DOHH2 (cell line): Measurements from ENCODE around the gene FNDC3B.

Experiments used
- H3F3A ChIP-seq: fragments of 200-600 bp; sonication (generic), shearing (Covaris generic); 2 replicates; pipeline ENCODE4 v1.6.0; 2016; ENCODE audit warnings: antibody characterized with exemption, mild to moderate bottlenecking; ENCODE audit not compliant: control insufficient read depth, insufficient read depth
- H3K27ac ChIP-seq: fragments of 200-600 bp; sonication (generic); 2 replicates; pipeline ENCODE4 v1.5.1; 2014; ENCODE audit warnings: low read depth, mild to moderate bottlenecking, low read length, moderate library complexity
- H3K27me3 ChIP-seq: fragments of 200-600 bp; sonication (generic); 2 replicates; pipeline ENCODE4 v1.6.1; 2014; ENCODE audit warnings: mild to moderate bottlenecking, low read length, mixed read lengths; ENCODE audit not compliant: control insufficient read depth
- H3K36me3 ChIP-seq: fragments of 200-600 bp; sonication (generic); 2 replicates; pipeline ENCODE4 v1.6.1; 2014; ENCODE audit warnings: mild to moderate bottlenecking, low read length, moderate library complexity, mixed read lengths; ENCODE audit not compliant: control insufficient read depth
- H3K4me1 ChIP-seq: fragments of 200-600 bp; sonication (generic); 2 replicates; pipeline ENCODE4 v1.6.1; 2014; ENCODE audit warnings: mild to moderate bottlenecking, low read length, mixed read lengths; ENCODE audit not compliant: control insufficient read depth
- H3K4me2 ChIP-seq: fragments of 200-600 bp; sonication (generic); 2 replicates; pipeline ENCODE4 v1.6.0; 2014; ENCODE audit warnings: mild to moderate bottlenecking, low read length, moderate library complexity
- H3K4me3 ChIP-seq: fragments of 200-600 bp; sonication (generic); 2 replicates; pipeline ENCODE4 v1.5.1; 2014; ENCODE audit warnings: mild to moderate bottlenecking, low read length, mixed read lengths
- H3K79me2 ChIP-seq: fragments of 200-600 bp; sonication (generic); 2 replicates; pipeline ENCODE4 v1.6.1; 2014; ENCODE audit warnings: mild to moderate bottlenecking, low read length, mixed read lengths; ENCODE audit not compliant: control insufficient read depth
- H3K9me2 ChIP-seq: fragments of 200-600 bp; sonication (generic); replicated peaks from 2 replicates; pipeline ENCODE4 v1.6.1; 2014; ENCODE audit warnings: mild to moderate bottlenecking, low read length, mixed read lengths; ENCODE audit not compliant: control insufficient read depth
- H3K9me3 ChIP-seq: fragments of 200-600 bp; sonication (generic); 2 replicates; pipeline ENCODE4 v1.6.1; 2014; ENCODE audit warnings: antibody characterized with exemption, low read length, mixed read lengths; ENCODE audit not compliant: control insufficient read depth, insufficient read depth
- H4K20me1 ChIP-seq: fragments of 200-600 bp; sonication (generic); 2 replicates; pipeline ENCODE4 v1.6.0; 2014; ENCODE audit warnings: low read depth, mild to moderate bottlenecking, antibody characterized with exemption, low read length, moderate library complexity; ENCODE audit not compliant: control insufficient read depth, insufficient read depth
- CTCF ChIP-seq: fragments of 200-600 bp; sonication (generic); IDR thresholded peaks from one replicate; pipeline ENCODE4 v1.5.1; 2014; ENCODE audit warnings: antibody characterized with exemption, mild to moderate bottlenecking, low read depth, low read length; ENCODE audit not compliant: poor library complexity, severe bottlenecking
- EZH2phosphoT487 ChIP-seq: fragments of 200-600 bp; sonication (generic); IDR thresholded peaks from 2 replicates; pipeline ENCODE4 v1.6.1; 2017; ENCODE audit warnings: borderline replicate concordance, mild to moderate bottlenecking, antibody characterized with exemption, low read length, moderate library complexity, mixed read lengths

FNDC3B gene

GRCh38 chr3:172101107-172101506, 61.7 kb downstream of the FNDC3B start:
- Histone ChIP-seq H3K27me3 (no peaks in the 10 kb centered on the region), H3K9me2 (no peaks in the 10 kb centered on the region), H3K36me3 (no peaks in the 10 kb centered on the region), H3K9me3 (no peaks in the 10 kb centered on the region), H3F3A (peaks cover 11% of the 10 kb centered on the region; the same call in 1 of the 2 replicates), H3K27ac (peak overlapping the region; percentile 79), H4K20me1 (no peaks in the 10 kb centered on the region), H3K4me2 (peak overlapping the region; percentile 83), H3K4me3 (peak overlapping the region; percentile 63), H3K79me2 (peaks cover 42% of the 10 kb centered on the region), H3K4me1 (peaks cover 88% of the 10 kb centered on the region)
- no peak for TF ChIP-seq CTCF
- TF ChIP-seq EZH2phosphoT487, result no peak

DNA sequence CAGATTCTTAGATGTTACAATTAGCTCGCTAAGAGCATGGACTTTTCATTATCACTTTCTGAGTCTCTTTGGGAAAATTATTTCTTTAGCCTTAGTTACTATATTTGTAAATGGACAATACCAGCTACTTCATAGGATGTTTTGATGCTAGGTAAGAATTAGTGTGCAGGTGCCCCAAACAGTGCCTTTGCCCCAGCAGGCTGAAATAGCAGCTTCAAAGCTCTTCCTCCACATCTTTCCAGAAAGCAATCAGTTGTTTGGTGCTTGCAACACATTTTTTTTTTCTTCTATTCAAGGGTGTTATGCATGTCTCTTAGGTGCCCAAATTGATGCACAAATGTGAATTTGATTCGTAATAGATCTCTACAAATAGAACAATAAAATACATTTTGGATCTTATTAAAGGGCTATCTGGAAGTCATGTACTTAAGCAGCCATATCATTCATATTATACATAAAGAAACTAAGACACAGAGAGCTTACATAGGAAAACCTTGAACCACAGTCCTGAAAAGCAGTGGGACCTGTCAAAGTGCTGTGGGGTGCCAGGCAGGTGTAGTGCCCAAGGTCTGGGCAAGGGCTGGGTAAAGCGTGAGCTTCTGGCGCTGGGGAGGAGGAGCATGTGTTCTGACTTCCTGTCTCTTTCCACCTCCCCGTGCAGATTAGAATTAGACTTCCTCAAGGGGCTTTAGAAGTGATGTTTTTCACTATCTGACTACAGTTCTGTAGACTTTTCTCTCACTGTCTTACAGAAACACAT, 62.9 kb downstream of the FNDC3B start:
- no peak for TF ChIP-seq CTCF
- no peak for TF ChIP-seq EZH2phosphoT487
- Histone ChIP-seq H3K4me3 (peak overlapping the region; percentile 63), H3K4me1 (peaks cover 97% of the 10 kb centered on the region), H4K20me1 (no peaks in the 10 kb centered on the region), H3F3A (peaks cover 17% of the 10 kb centered on the region), H3K27me3 (no peaks in the 10 kb centered on the region), H3K9me2 (no peaks in the 10 kb centered on the region), H3K4me2 (peak overlapping the region; percentile 83), H3K27ac (peak overlapping the region; percentile 79), H3K9me3 (no peaks in the 10 kb centered on the region), H3K79me2 (peaks cover 43% of the 10 kb centered on the region), H3K36me3 (no peaks in the 10 kb centered on the region)

DNA sequence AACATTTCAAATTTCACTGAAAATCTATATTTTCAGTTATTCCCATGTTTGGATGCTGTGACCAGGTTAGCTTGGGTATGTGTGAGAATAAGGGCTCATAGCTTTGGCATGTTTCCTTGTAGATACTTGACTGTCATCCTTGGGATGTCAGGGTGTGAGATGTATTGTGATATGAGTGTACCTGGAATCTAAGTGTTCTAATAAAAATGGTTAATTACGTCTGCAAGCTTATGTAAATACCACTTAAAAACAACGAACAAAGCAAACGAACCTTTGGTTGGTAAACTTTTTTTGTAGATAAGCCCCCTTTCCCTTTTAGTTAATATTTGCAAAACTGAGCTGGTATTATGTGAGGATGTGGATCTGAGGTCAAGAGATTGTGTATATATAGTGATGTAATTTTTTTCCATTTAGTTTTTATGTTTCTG, 63.5 kb downstream of the FNDC3B start:
- H4K20me1 ChIP-seq, result peaks cover under 1% of the 10 kb centered on the region; the same call in 1 of the 2 replicates
- peaks cover 99% of the 10 kb centered on the region for H3K4me1 ChIP-seq
- H3K36me3 ChIP-seq, result no peaks in the 10 kb centered on the region
- peak overlapping the region; percentile 63 for H3K4me3 ChIP-seq
- peak overlapping the region; percentile 83 for H3K4me2 ChIP-seq
- H3K27ac ChIP-seq, result peak overlapping the region; percentile 79; the same call in 1 of the 2 replicates
- H3K27me3 ChIP-seq, result no peaks in the 10 kb centered on the region
- no peaks in the 10 kb centered on the region for H3K9me2 ChIP-seq
- TF ChIP-seq EZH2phosphoT487 (no peak), CTCF (no peak)
- H3K79me2 ChIP-seq, result peaks cover 43% of the 10 kb centered on the region
- no peaks in the 10 kb centered on the region for H3K9me3 ChIP-seq
- H3F3A ChIP-seq, result peaks cover 18% of the 10 kb centered on the region
